Hepatocyte (in vitro differentiated cells): ENCODE results near the gene RAD51D.

Experiments
- CTCF ChIP-seq: fragments of 200-600 bp; sonication (generic); IDR thresholded peaks from 2 replicates; pipeline ENCODE4 v1.5.1; 2016; ENCODE audit warnings: antibody characterized with exemption, mild to moderate bottlenecking; ENCODE audit not compliant: poor library complexity
- EZH2phosphoT487 ChIP-seq: fragments of 200-600 bp; sonication (generic); IDR thresholded peaks from one replicate; pipeline ENCODE4 v1.6.1; 2018; ENCODE audit warnings: antibody characterized with exemption, mild to moderate bottlenecking, low read depth, moderate library complexity; ENCODE audit not compliant: unreplicated experiment, severe bottlenecking

DNA sequence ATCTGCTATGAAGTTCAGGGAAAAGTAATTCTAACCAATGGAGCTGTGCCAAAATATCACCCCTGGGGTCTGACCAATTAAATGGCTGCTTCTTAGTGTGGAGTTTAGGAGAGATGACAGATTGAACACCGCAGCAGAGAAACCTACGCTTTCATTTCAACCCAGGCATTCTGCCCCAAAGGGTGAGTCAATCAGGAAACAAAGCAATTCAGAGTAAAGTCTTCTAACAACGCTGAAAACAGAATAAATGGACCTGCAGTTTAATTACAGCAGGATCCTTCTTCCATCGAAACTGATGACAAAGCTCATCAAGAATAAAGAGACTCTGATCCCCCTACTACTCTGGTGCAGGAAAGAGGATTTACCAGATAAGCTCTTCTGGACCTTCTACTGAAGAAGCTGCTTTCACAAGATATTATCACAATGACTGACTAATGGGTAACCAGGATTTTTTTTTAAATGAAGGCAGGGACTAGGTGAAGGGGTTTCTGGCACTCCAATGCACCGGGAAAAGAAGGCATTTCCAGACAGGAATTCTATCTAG, 72.8 kb downstream of the RAD51D start:
- TF ChIP-seq CTCF (no peak), EZH2phosphoT487 (no peak)
